IMR-90 (cell line): Measurements from ENCODE around the gene CYB561D1. TPM values are rescaled to one million over a fixed set of nuclear protein-coding genes. Genes with fewer than 3 reads are reported as not detected.

ENCODE experiments used
- ATAC-seq: fragments of 200-7000 bp; cut with Tn5 transposase; 2 replicates; pipeline ENCODE4 v1.9.1; 2020; ENCODE audit warnings: low read depth, mild to moderate bottlenecking, moderate library complexity
- BruUV-seq: library from RNA; stranded (reverse); fragments of 400-500 nt; replicated peaks from 2 replicates; lab custom pipeline; 2021; lab: Mats Ljungman, UMichigan
- CTCF ChIA-PET: fragments of 300-600 bp; formaldehyde crosslinking; extraction: SDS; loops from one replicate; lab custom pipeline; 2021; ENCODE audit warnings: antibody characterized with exemption; lab: Yijun Ruan, JAX
- POLR2A ChIA-PET: fragments of 300-600 bp; sonication (Branson Sonifier 250); formaldehyde crosslinking; loops from one replicate; lab custom pipeline; 2022; ENCODE audit warnings: antibody characterized with exemption; ENCODE audit not compliant: unreplicated experiment; lab: Charles Lee
- DNase-seq: peaks from one replicate; pipeline ENCODE4 v3.0.0; 2013
- H2AFZ ChIP-seq: replicated peaks from 2 replicates; pipeline ENCODE3; 2013; ENCODE audit warnings: low read length, mild to moderate bottlenecking; ENCODE audit not compliant: poor library complexity
- H2AK5ac ChIP-seq: 2 replicates; pipeline ENCODE4 v1.6.1; 2013; ENCODE audit warnings: low read depth, low read length, inconsistent platforms
- H2AK9ac ChIP-seq: replicated peaks from 2 replicates; pipeline ENCODE3; 2013; ENCODE audit warnings: mild to moderate bottlenecking, low read depth, low read length, moderate library complexity; ENCODE audit not compliant: poor library complexity
- H2BK120ac ChIP-seq: 2 replicates; pipeline ENCODE4 v1.6.1; 2013; ENCODE audit warnings: low read depth, low read length, inconsistent platforms
- H2BK15ac ChIP-seq: 3 replicates; pipeline ENCODE4 v1.6.1; 2013; ENCODE audit warnings: low read depth, low read length, inconsistent platforms
- H2BK20ac ChIP-seq: 2 replicates; pipeline ENCODE4 v1.6.1; 2013; ENCODE audit warnings: low read depth, mild to moderate bottlenecking, inconsistent platforms, low read length, moderate library complexity
- H2BK5ac ChIP-seq: 2 replicates; pipeline ENCODE4 v1.6.1; 2013; ENCODE audit warnings: mild to moderate bottlenecking, low read depth, low read length, inconsistent platforms; ENCODE audit not compliant: poor library complexity, severe bottlenecking
- H3K14ac ChIP-seq: replicated peaks from 2 replicates; pipeline ENCODE4 v1.6.1; 2013; ENCODE audit warnings: low read depth, low read length, inconsistent platforms
- H3K18ac ChIP-seq: 2 replicates; pipeline ENCODE4 v1.6.1; 2013; ENCODE audit warnings: low read depth, low read length, control low read depth
- H3K23ac ChIP-seq: 2 replicates; pipeline ENCODE4 v1.6.1; 2013; ENCODE audit warnings: low read depth, low read length, inconsistent platforms
- H3K27ac ChIP-seq: 2 replicates; pipeline ENCODE4 v1.5.1; 2013; ENCODE audit warnings: mild to moderate bottlenecking, control low read depth, low read length; ENCODE audit not compliant: insufficient read depth
- H3K27me3 ChIP-seq: 2 replicates; pipeline ENCODE4 v1.6.1; 2013; ENCODE audit warnings: low read length; ENCODE audit not compliant: control insufficient read depth, insufficient read depth
- H3K36me3 ChIP-seq: 2 replicates; pipeline ENCODE4 v1.6.1; 2013; ENCODE audit warnings: low read length, mixed read lengths; ENCODE audit not compliant: control insufficient read depth, insufficient read depth
- H3K4ac ChIP-seq: 2 replicates; pipeline ENCODE4 v1.6.1; 2013; ENCODE audit warnings: low read depth, low read length, inconsistent platforms
- H3K4me1 ChIP-seq: 2 replicates; pipeline ENCODE4 v1.6.1; 2013; ENCODE audit warnings: low read length, mixed read lengths; ENCODE audit not compliant: control insufficient read depth, insufficient read depth
- H3K4me2 ChIP-seq: 2 replicates; pipeline ENCODE4 v1.6.1; 2013; ENCODE audit warnings: low read depth, mild to moderate bottlenecking, control low read depth, low read length, moderate library complexity
- H3K4me3 ChIP-seq: 2 replicates; pipeline ENCODE4 v1.5.1; 2013; ENCODE audit warnings: low read depth, mild to moderate bottlenecking, control low read depth, low read length, moderate library complexity; ENCODE audit not compliant: insufficient read depth
- H3K56ac ChIP-seq: 2 replicates; pipeline ENCODE4 v1.6.1; 2013; ENCODE audit warnings: low read length, inconsistent platforms; ENCODE audit not compliant: insufficient read depth; ENCODE audit errors: extremely low read depth
- H3K79me1 ChIP-seq, 2 experiments: 2 replicates each; pipeline ENCODE4 v1.6.1; 2013; ENCODE audit warnings: low read length in 2 of 2, inconsistent platforms in 1 of 2, low read depth in 1 of 2
- H3K9ac ChIP-seq: 2 replicates; pipeline ENCODE4 v1.6.1; 2013; ENCODE audit warnings: low read depth, low read length, control low read depth
- H3K9me1 ChIP-seq: 2 replicates; pipeline ENCODE4 v1.6.1; 2013; ENCODE audit warnings: low read length, inconsistent platforms; ENCODE audit not compliant: insufficient read depth
- H3K9me3 ChIP-seq: 2 replicates; pipeline ENCODE4 v1.6.1; 2013; ENCODE audit warnings: low read length; ENCODE audit not compliant: control insufficient read depth, insufficient read depth
- H4K20me1 ChIP-seq: 2 replicates; pipeline ENCODE4 v1.6.1; 2013; ENCODE audit warnings: low read length, inconsistent platforms; ENCODE audit not compliant: insufficient read depth
- H4K5ac ChIP-seq: 2 replicates; pipeline ENCODE4 v1.6.1; 2013; ENCODE audit warnings: mild to moderate bottlenecking, low read depth, low read length, control low read depth
- H4K8ac ChIP-seq, 2 experiments: 2 replicates each; pipeline ENCODE4 v1.6.1; 2013; ENCODE audit warnings: low read depth in 2 of 2, low read length in 2 of 2, control low read depth in 1 of 2, inconsistent platforms in 1 of 2
- H4K91ac ChIP-seq: 2 replicates; pipeline ENCODE4 v1.6.1; 2013; ENCODE audit warnings: low read depth, low read length, inconsistent platforms; ENCODE audit not compliant: insufficient read depth
- BHLHE40 ChIP-seq: fragments of 150-350 bp; IDR thresholded peaks from 2 replicates; pipeline ENCODE4 v1.6.1; 2016; ENCODE audit warnings: mild to moderate bottlenecking, low read depth, low read length
- CEBPB ChIP-seq: IDR thresholded peaks from 2 replicates; pipeline ENCODE4 v1.6.1; 2012; ENCODE audit warnings: low read depth, low read length, improper control_type of control experiment
- CHD1 ChIP-seq: IDR thresholded peaks from 2 replicates; pipeline ENCODE4 v1.6.1; 2012; ENCODE audit warnings: low read depth, low read length, improper control_type of control experiment
- ELK1 ChIP-seq: fragments of 150-350 bp; IDR thresholded peaks from 2 replicates; pipeline ENCODE4 v1.6.1; 2016; ENCODE audit warnings: low read depth, mild to moderate bottlenecking, low read length, moderate library complexity, borderline replicate concordance
- MAFK ChIP-seq: IDR thresholded peaks from 2 replicates; pipeline ENCODE4 v1.6.1; 2012; ENCODE audit warnings: low read depth, low read length, improper control_type of control experiment
- MAZ ChIP-seq: IDR thresholded peaks from 2 replicates; pipeline ENCODE4 v1.6.1; 2012; ENCODE audit warnings: low read depth, mild to moderate bottlenecking, low read length, improper control_type of control experiment, moderate library complexity, borderline replicate concordance
- MXI1 ChIP-seq: IDR thresholded peaks from 2 replicates; pipeline ENCODE4 v1.6.1; 2012; ENCODE audit warnings: low read depth, mild to moderate bottlenecking, low read length, moderate library complexity, borderline replicate concordance
- NFE2L2 ChIP-seq: fragments of 150-350 bp; IDR thresholded peaks from 2 replicates; pipeline ENCODE4 v1.6.1; 2016; ENCODE audit warnings: low read depth, mild to moderate bottlenecking, low read length
- RAD21 ChIP-seq: IDR thresholded peaks from 2 replicates; pipeline ENCODE4 v1.6.1; 2012; ENCODE audit warnings: low read length, improper control_type of control experiment
- RCOR1 ChIP-seq: IDR thresholded peaks from 2 replicates; pipeline ENCODE4 v1.6.1; 2012; ENCODE audit warnings: mild to moderate bottlenecking, low read length, improper control_type of control experiment; ENCODE audit not compliant: insufficient replicate concordance
- RFX5 ChIP-seq: IDR thresholded peaks from 2 replicates; pipeline ENCODE4 v1.8.0; 2012; ENCODE audit warnings: low read depth, mild to moderate bottlenecking, low read length, moderate library complexity
- SMC3 ChIP-seq: fragments of 150-350 bp; IDR thresholded peaks from 2 replicates; pipeline ENCODE4 v1.6.1; 2016; ENCODE audit warnings: low read depth, mild to moderate bottlenecking, antibody characterized with exemption, low read length, moderate library complexity
- USF2 ChIP-seq: fragments of 150-350 bp; IDR thresholded peaks from 2 replicates; pipeline ENCODE4 v1.6.1; 2017; ENCODE audit warnings: mild to moderate bottlenecking, antibody characterized with exemption, low read length, low read depth
- WGBS, 2 experiments: methylation state at CpG; one replicate each; pipeline versions ENCODE4 v1.1.5 to v1.1.7; 2013; ENCODE audit warnings: missing lambda C conversion rate in 2 of 2; ENCODE audit not compliant: insufficient read length in 1 of 2; ENCODE audit errors: extremely low coverage in 2 of 2; 5-methylcytosine and 5-hydroxymethylcytosine counted together
- dilution Hi-C: fragments of 300-500 bp; cut with HindIII; formaldehyde crosslinking; loops from one replicate; pipeline ENCODE4 v1.14.3; 2018; ENCODE audit warnings: low sequenced_read_pairs; ENCODE audit not compliant: unreplicated experiment
- in situ Hi-C: fragments of 300-500 bp; cut with MboI; formaldehyde crosslinking; loops from 3 replicates; pipeline ENCODE4 v1.14.3; 2019; ENCODE audit warnings: low sequenced_read_pairs, inconsistent platforms, mixed read lengths
- intact Hi-C: fragments of 100-400 bp; cut with micrococcal nuclease; formaldehyde crosslinking; loops from 2 replicates; pipeline ENCODE4 v1.10.0; 2022
- polyA plus RNA-seq, 3 experiments: library from polyadenylated mRNA; depleted of rRNA; stranded (reverse); fragments of >200 nt; gene quantifications; 2 replicates each; pipeline ENCODE4 v1.2.3, GENCODE V29; 2012; ENCODE audit warnings: low replicate concordance in 1 of 3
- total RNA-seq: library from RNA; depleted of rRNA; stranded (reverse); fragments of >200 nt; gene quantifications from 2 replicates; pipeline ENCODE4 v1.2.3, GENCODE V29; 2012

The CYB561D1 gene
- total and polyA plus RNA-seq, 2 of the 4 experiments (the other 2 are of a cell fraction) = 5.7 to 8.1 TPM

GRCh38 chr1:109498161-109498801 is 4.4 kb downstream of the CYB561D1 start (continued):
- peak; percentile 83 for TF ChIP-seq SMC3

- intact Hi-C loops = no loop called here
- Histone ChIP-seq H3K56ac (no peak overlapping the region), H4K20me1 (peaks cover 13% of the 10 kb centered on the region; the same call in 1 of the 2 replicates), H3K27me3 (no peaks in the 10 kb centered on the region), H3K9me3 (no peaks in the 10 kb centered on the region), H3K4me2 (no peak overlapping the region), H4K5ac (no peak overlapping the region; the same call in 1 of the 2 replicates), H3K9me1 (peaks cover 24% of the 10 kb centered on the region), H2AK9ac (peak overlapping the region; percentile 46), H2BK5ac (no peak overlapping the region), H3K9ac (no peak overlapping the region), H2AFZ (peak overlapping the region; percentile 44), H3K18ac (no peak overlapping the region), H3K14ac (no peak overlapping the region), H3K4me3 (no peak overlapping the region), H3K27ac (peak overlapping the region; percentile 14; the same call in 1 of the 2 replicates), H3K4ac (peak overlapping the region; percentile 18; the same call in 1 of the 2 replicates), H2BK15ac (no peak overlapping the region), H2BK20ac (no peak overlapping the region; the same call in 1 of the 2 replicates), H4K8ac (no peak overlapping the region), H2BK120ac (no peak overlapping the region), H3K23ac (no peak overlapping the region), H4K91ac (no peak overlapping the region), H3K79me1 (peaks cover 15 to 59% of the 10 kb centered on the region in 2 experiments), H3K4me1 (peaks cover 29% of the 10 kb centered on the region), H2AK5ac (no peak overlapping the region), H3K36me3 (peaks cover 13% of the 10 kb centered on the region)
- TF ChIP-seq MXI1 (no peak), SMC3 (no peak), USF2 (no peak), RFX5 (no peak), CHD1 (no peak), BHLHE40 (no peak), NFE2L2 (no peak), MAFK (no peak), ELK1 (no peak), RAD21 (no peak), RCOR1 (no peak), MAZ (no peak), CEBPB (no peak)
- ATAC-seq (no peak), DNase-seq (no peak)
- dilution Hi-C loops = no loop called here
- no TSS peak for BruUV-seq
- no CpG with 5 or more reads among the region's 7 CpGs for WGBS, 2 experiments
- in situ Hi-C loops = loop anchor here (5.0 kb wide), 1 partner anchor 33 kb away; no protein-coding TSS in a partner anchor
- CTCF ChIA-PET = interaction anchor here (0.5 to 5.1 kb wide), 10 partner anchors 8 to 548 kb away, joined by 3 to 51 read pairs (median 4); partner anchors contain the start of gene AMIGO1
- POLR2A ChIA-PET = no interaction called here
Observed at GRCh38 chr1:109499081-109499480, 5.2 kb downstream of the CYB561D1 start.
